Heart right ventricle (tissue), 16 donors: ENCODE data around the gene PPM1H. TPM values are rescaled to one million over a fixed set of nuclear protein-coding genes. Genes with fewer than 3 reads are reported as not detected.

Source experiments
- ATAC-seq, 8 donors: fragments of 200-7000 bp; cut with Tn5 transposase; one replicate each; pipeline ENCODE4 v1.9.1; 2020; ENCODE audit warnings: mild to moderate bottlenecking in 8 of 8, moderate library complexity in 8 of 8, moderate number of reproducible peaks in 1 of 8
- DNase-seq, 2 donors: peaks; one replicate each; pipeline ENCODE4 v3.0.0-alpha.2; 2020
- H3K27ac ChIP-seq, 10 donors: fragments of 200-600 bp; sonication (generic) in 2 of 10; one replicate each; pipeline versions ENCODE4 v1.5.0 to v1.8.0; 2020 to 2022; ENCODE audit warnings: mild to moderate bottlenecking in 3 of 10
- H3K27me3 ChIP-seq, 7 donors: fragments of 200-600 bp; one replicate each; pipeline ENCODE4 v1.8.0; 2021 to 2022; ENCODE audit warnings: mild to moderate bottlenecking in 2 of 7
- H3K36me3 ChIP-seq, 9 donors: fragments of 200-600 bp; sonication (generic) in 1 of 9; one replicate each; pipeline versions ENCODE4 v1.5.0 to v1.8.0; 2020 to 2022; ENCODE audit warnings: mild to moderate bottlenecking in 2 of 9
- H3K4me1 ChIP-seq, 9 donors: fragments of 200-600 bp; sonication (generic) in 1 of 9; one replicate each; pipeline versions ENCODE4 v1.5.0 to v1.8.0; 2020 to 2022; ENCODE audit warnings: mild to moderate bottlenecking in 4 of 9
- H3K4me3 ChIP-seq, 10 donors: fragments of 200-600 bp; sonication (generic) in 2 of 10; one replicate each; pipeline versions ENCODE4 v1.5.0 to v1.8.0; 2020 to 2022; ENCODE audit warnings: mild to moderate bottlenecking in 7 of 10, moderate library complexity in 2 of 10
- H3K9me3 ChIP-seq, 11 donors: fragments of 200-600 bp in 10 of 11; sonication (generic) in 2 of 11; one replicate each; pipeline versions ENCODE4 v1.5.0 to v1.8.0; 2013 to 2022; ENCODE audit warnings: mild to moderate bottlenecking in 2 of 11, control low read depth in 1 of 11, moderate library complexity in 1 of 11
- CTCF ChIP-seq, 9 donors: fragments of 200-600 bp; sonication (generic) in 2 of 9; IDR thresholded peaks; one replicate each; pipeline versions ENCODE4 v1.5.0 to v1.8.0; 2021 to 2022; ENCODE audit warnings: antibody characterized with exemption in 9 of 9, mild to moderate bottlenecking in 5 of 9, moderate library complexity in 1 of 9
- WGBS, 2 donors: extraction: QIAGEN DNeasy Blood & Tissue Kit; methylation state at CpG; one replicate each; pipeline ENCODE4 v1.1.7; 2013; ENCODE audit warnings: inconsistent platforms in 1 of 2; 5-methylcytosine and 5-hydroxymethylcytosine counted together
- intact Hi-C, 10 donors: fragments of 100-400 bp; cut with DNase I; formaldehyde crosslinking; loops; one replicate each; pipeline versions ENCODE4 v1.11.1 to v1.14.2; 2022
- polyA plus RNA-seq, 2 donors: library from polyadenylated mRNA; stranded (reverse); fragments of 200-250 nt; gene quantifications; one replicate each; pipeline ENCODE4 v1.2.3, GENCODE V29; 2013
- total RNA-seq, 10 donors: library from RNA; stranded (reverse); fragmentation: NEBNext Ultra II Directional in 3 of 10; extraction: Animal tissue kit (Norgen Biotek cat#: 25700) in 3 of 10; gene quantifications; one replicate each; pipeline versions ENCODE4 v1.2.1 to v1.2.4, GENCODE V29; 2021 to 2023
- donor health status: Arrhythmogenic right ventricular cardiomyopathy.
- donor health status: ischemic (EF 13 %, LVEDD 7.1; RV severe dilation, severe dysfunction).
- donor health status: healthy with polysubstance abuse.
- donor health status: DM: no; HTN: yes; CAD: no.
- donor health status: DM: no; HTN: no; CAD: no.
- donor health status: ischemic (EF 25% LVEDD 6.9; RV normal size, moderate dysfunction).
- donor health status: ischemic (EF 25% LVEDD 5.7; RV mildly dilated, moderate dysfunction).
- donor health status: healthy.
- donor health status: DM: yes; HTN: yes; CAD: no.
- donor health status: Ischemic cardiomyopathy.
- donor health status: ischemic (EF 35%, LVEDD 5.7; RV mildly dilated, moderate dysfunction).
- donor health status: nonischemic (EF 11% LVEDD 7.7; RV severe dilation, severe dysfunction).
- donor health status: DM: yes; HTN: yes; CAD: no.
- donor health status: PGD.
- donor health status: ischemic (EF 29% LVEDD 5.4; RV normal size, mild dysfunction).
- donor health status: nonischemic (EF 23%, LVEDD 6.1; RV moderate dilation, normal function).

PPM1H gene
- total and polyA plus RNA-seq, 12 donors, result 0.62 to 7.1 (median 5.3) TPM

GRCh38 chr12:62913380-62913779, 21.6 kb downstream of the PPM1H start:
- H3K27ac ChIP-seq, result no peak overlapping the region
- no peak for TF ChIP-seq CTCF (IDR thresholded peaks at IDR 0.05)
- intact Hi-C loops, result no loop called here
- no peak for ATAC-seq
- no peaks in the 10 kb centered on the region for H3K36me3 ChIP-seq
- no peaks in the 10 kb centered on the region for H3K9me3 ChIP-seq
- DNase-seq, result no peak
- no peaks in the 10 kb centered on the region for H3K27me3 ChIP-seq
- H3K4me1 ChIP-seq, result peaks cover 0 to 30% (median 11%) of the 10 kb centered on the region in 9 donors
- WGBS, 2 donors, result 95 to 97% methylated on average over 6 of the region's 6 CpGs
- H3K4me3 ChIP-seq, result no peak overlapping the region

GRCh38 chr12:62912644-62913043, 22.3 kb downstream of the PPM1H start:
- ATAC-seq, result no peak
- Histone ChIP-seq H3K27me3 (no peaks in the 10 kb centered on the region), H3K4me3 (no peak overlapping the region), H3K36me3 (no peaks in the 10 kb centered on the region), H3K27ac (no peak overlapping the region), H3K9me3 (no peaks in the 10 kb centered on the region), H3K4me1 (peaks cover 0 to 24% (median 11%) of the 10 kb centered on the region in 9 donors)
- DNase-seq, result no peak
- intact Hi-C loops, result no loop called here
- WGBS, 2 donors, result 70 to 84% methylated on average over 4 of the region's 4 CpGs
- no peak for TF ChIP-seq CTCF (IDR thresholded peaks at IDR 0.05)

GRCh38 chr12:62911286-62911685, 23.7 kb downstream of the PPM1H start:
- Histone ChIP-seq H3K36me3 (no peaks in the 10 kb centered on the region), H3K27ac (no peak overlapping the region), H3K27me3 (no peaks in the 10 kb centered on the region), H3K4me3 (no peak overlapping the region), H3K9me3 (no peaks in the 10 kb centered on the region), H3K4me1 (peaks cover 0 to 25% (median 8%) of the 10 kb centered on the region in 9 donors)
- WGBS, 2 donors, result 90 to 91% methylated on average over 4 of the region's 4 CpGs
- intact Hi-C loops, result no loop called here
- DNase-seq (no peak), ATAC-seq (no peak)
- no peak for TF ChIP-seq CTCF (IDR thresholded peaks at IDR 0.05)

GRCh38 chr12:62910549-62911169, 24.3 kb downstream of the PPM1H start:
- no peaks in the 10 kb centered on the region for H3K27me3 ChIP-seq
- DNase-seq (no peak), ATAC-seq (no peak)
- no peaks in the 10 kb centered on the region for H3K36me3 ChIP-seq
- no peak overlapping the region for H3K27ac ChIP-seq
- no peak overlapping the region for H3K4me3 ChIP-seq
- 41 to 47% methylated on average over 5 of the region's 5 CpGs for WGBS, 2 donors
- no peak for TF ChIP-seq CTCF (IDR thresholded peaks at IDR 0.05)
- H3K9me3 ChIP-seq, result no peaks in the 10 kb centered on the region
- intact Hi-C loops, result no loop called here
- peaks cover 0 to 32% (median 8%) of the 10 kb centered on the region in 9 donors for H3K4me1 ChIP-seq
